Measurements from ENCODE around the gene GRHL1.

Gene GRHL1

DNA sequence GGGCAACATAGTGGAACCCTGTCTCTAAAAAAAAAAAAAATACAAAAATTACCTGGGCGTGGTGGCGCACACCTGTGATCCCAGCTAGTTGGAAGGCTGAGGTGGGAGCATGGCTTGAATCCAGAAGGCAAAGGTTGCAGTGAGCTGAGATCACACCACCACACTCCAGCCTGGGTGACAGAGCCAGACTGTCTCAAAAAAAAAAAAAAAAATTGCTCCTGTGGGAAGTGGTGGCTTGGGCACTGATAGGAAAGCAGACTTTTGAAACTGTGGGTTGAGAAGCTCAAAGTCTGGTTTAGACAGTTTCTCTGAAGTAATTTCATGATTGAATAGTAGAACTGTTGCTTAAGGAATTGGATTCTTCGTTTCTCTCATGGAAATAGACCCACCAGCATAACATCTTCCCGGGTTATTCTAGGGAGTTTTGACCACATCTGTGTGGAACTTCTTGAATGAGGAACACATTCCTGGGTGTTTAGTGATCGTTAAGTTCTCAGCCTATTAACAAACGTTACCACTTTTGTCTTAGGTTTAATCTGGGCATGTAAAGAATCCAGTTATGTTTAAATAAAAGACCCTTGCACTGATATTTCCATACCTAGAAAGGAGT is 33.5 kb downstream of the GRHL1 start:
- Histone ChIP-seq H3K27me3 (replicated peaks; ENCODE audit: insufficient read depth, low read length) (no peaks in the 10 kb centered on the region), H3K4me3 (ENCODE audit: low read length) (no peak overlapping the region), H3K9me3 (replicated peaks; ENCODE audit: insufficient read depth, low read length) (no peaks in the 10 kb centered on the region), H3K27ac (ENCODE audit: low read length) (no peak overlapping the region), H3K9me2 (replicated peaks; ENCODE audit: insufficient read depth, low read length) (no peaks in the 10 kb centered on the region), H3K79me2 (ENCODE audit: low read length) (no peaks in the 10 kb centered on the region), H4K20me1 (ENCODE audit: insufficient read depth, low read length) (no peaks in the 10 kb centered on the region), H3K9ac (ENCODE audit: low read length) (no peak overlapping the region), H2AFZ (ENCODE audit: low read length) (no peak overlapping the region), H3K36me3 (replicated peaks; ENCODE audit: insufficient read depth, low read length) (no peaks in the 10 kb centered on the region), H3K4me1 (ENCODE audit: low read length) (no peaks in the 10 kb centered on the region), H3K4me2 (ENCODE audit: low read depth, low read length) (no peak overlapping the region), H3F3A (ENCODE audit: insufficient read depth, low read length) (no peaks in the 10 kb centered on the region)
- TF ChIP-seq EZH2phosphoT487 (IDR thresholded peaks at IDR 0.05; ENCODE audit: low read length) = no peak
- no peak for TF ChIP-seq EZH2 (optimal IDR thresholded peaks at IDR 0.05; ENCODE audit: low read depth, low read length)
- TF ChIP-seq, protein P1, sequence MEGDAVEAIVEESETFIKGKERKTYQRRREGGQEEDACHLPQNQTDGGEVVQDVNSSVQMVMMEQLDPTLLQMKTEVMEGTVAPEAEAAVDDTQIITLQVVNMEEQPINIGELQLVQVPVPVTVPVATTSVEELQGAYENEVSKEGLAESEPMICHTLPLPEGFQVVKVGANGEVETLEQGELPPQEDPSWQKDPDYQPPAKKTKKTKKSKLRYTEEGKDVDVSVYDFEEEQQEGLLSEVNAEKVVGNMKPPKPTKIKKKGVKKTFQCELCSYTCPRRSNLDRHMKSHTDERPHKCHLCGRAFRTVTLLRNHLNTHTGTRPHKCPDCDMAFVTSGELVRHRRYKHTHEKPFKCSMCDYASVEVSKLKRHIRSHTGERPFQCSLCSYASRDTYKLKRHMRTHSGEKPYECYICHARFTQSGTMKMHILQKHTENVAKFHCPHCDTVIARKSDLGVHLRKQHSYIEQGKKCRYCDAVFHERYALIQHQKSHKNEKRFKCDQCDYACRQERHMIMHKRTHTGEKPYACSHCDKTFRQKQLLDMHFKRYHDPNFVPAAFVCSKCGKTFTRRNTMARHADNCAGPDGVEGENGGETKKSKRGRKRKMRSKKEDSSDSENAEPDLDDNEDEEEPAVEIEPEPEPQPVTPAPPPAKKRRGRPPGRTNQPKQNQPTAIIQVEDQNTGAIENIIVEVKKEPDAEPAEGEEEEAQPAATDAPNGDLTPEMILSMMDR (IDR thresholded peaks at IDR 0.05; ENCODE audit: low read length) = no peak
- DNase-seq = no peak

DNA sequence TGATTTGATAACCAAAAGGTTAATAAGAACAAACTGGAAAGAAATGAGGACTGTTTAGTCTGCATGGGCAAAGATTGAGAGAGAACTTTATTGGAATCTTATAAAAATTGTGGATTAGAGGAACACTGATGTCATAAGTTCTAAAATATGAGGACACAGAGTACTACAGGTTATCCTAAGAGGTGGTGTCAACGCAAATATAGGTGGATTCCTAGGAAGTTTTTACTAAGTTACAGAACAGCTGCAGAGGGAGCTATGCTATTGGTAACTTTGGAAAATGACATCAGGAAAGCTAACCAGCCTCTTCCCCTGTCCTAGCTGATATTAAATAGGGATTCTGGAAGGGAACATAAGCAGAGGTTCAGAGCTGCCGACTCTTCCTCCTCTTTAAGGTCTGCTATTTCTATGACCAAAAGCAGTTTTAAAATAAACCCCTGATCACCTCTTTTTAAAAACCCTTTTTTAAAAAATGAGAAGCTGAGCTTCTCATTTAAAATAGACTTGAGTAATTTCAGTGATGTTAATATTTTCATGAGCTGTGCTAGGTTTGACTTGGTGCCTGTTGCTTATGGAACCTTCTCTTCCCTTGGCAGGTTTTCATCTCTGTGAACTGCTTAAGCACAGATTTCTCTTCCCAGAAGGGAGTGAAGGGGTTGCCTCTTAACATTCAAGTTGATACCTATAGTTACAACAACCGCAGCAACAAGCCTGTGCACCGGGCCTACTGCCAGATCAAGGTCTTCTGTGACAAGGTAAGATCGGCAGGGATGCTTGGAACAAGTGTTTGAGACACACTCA is 34.2 kb downstream of the GRHL1 start:
- Histone ChIP-seq H3K9ac (ENCODE audit: low read length) (no peak overlapping the region), H3K36me3 (replicated peaks; ENCODE audit: insufficient read depth, low read length) (no peaks in the 10 kb centered on the region), H4K20me1 (ENCODE audit: insufficient read depth, low read length) (no peaks in the 10 kb centered on the region), H3K79me2 (ENCODE audit: low read length) (no peaks in the 10 kb centered on the region), H3K4me3 (ENCODE audit: low read length) (no peak overlapping the region), H3K9me2 (replicated peaks; ENCODE audit: insufficient read depth, low read length) (no peaks in the 10 kb centered on the region), H3K4me2 (ENCODE audit: low read depth, low read length) (no peak overlapping the region), H3K4me1 (ENCODE audit: low read length) (no peaks in the 10 kb centered on the region; the same call in 1 of the 2 replicates), H2AFZ (ENCODE audit: low read length) (no peak overlapping the region), H3F3A (ENCODE audit: insufficient read depth, low read length) (no peaks in the 10 kb centered on the region), H3K9me3 (replicated peaks; ENCODE audit: insufficient read depth, low read length) (no peaks in the 10 kb centered on the region), H3K27me3 (replicated peaks; ENCODE audit: insufficient read depth, low read length) (no peaks in the 10 kb centered on the region), H3K27ac (ENCODE audit: low read length) (no peak overlapping the region)
- DNase-seq = no peak
- TF ChIP-seq EZH2phosphoT487 (IDR thresholded peaks at IDR 0.05; ENCODE audit: low read length) (no peak), EZH2 (optimal IDR thresholded peaks at IDR 0.05; ENCODE audit: low read depth, low read length) (no peak)
- TF ChIP-seq, protein P1 (IDR thresholded peaks at IDR 0.05; ENCODE audit: low read length) = no peak

DNA sequence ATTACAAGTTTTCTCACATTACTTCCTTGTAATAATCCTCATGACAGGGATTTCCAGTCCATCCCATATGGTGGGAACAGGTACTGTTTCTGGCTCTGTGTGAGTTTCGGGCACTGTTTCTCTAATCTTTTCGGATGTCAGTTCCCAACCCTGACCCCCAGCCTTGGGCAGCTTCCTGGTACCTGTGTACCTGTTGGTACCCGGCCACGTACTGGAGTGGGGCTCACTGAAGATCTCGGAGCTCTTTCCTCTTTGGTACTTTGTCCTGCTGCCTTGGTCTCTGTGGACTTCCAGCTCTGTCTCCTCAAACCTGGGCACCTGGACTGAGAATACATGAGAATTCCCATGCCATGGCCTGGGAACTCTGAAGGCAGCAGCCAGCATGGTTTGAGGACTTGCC is 36.8 kb downstream of the GRHL1 start:
- no peaks in the 10 kb centered on the region for H4K20me1 ChIP-seq (ENCODE audit: insufficient read depth, low read length)
- H3K79me2 ChIP-seq (ENCODE audit: low read length) = no peaks in the 10 kb centered on the region
- H3K27me3 ChIP-seq (replicated peaks; ENCODE audit: insufficient read depth, low read length) = no peaks in the 10 kb centered on the region
- H2AFZ ChIP-seq (ENCODE audit: low read length) = no peak overlapping the region
- H3F3A ChIP-seq (ENCODE audit: insufficient read depth, low read length) = no peaks in the 10 kb centered on the region
- no peak overlapping the region for H3K4me3 ChIP-seq (ENCODE audit: low read length)
- H3K27ac ChIP-seq (ENCODE audit: low read length) = no peak overlapping the region
- no peaks in the 10 kb centered on the region for H3K9me2 ChIP-seq (replicated peaks; ENCODE audit: insufficient read depth, low read length)
- H3K9me3 ChIP-seq (replicated peaks; ENCODE audit: insufficient read depth, low read length) = no peaks in the 10 kb centered on the region
- DNase-seq = no peak
- TF ChIP-seq EZH2phosphoT487 (IDR thresholded peaks at IDR 0.05; ENCODE audit: low read length) (no peak), EZH2 (optimal IDR thresholded peaks at IDR 0.05; ENCODE audit: low read depth, low read length) (no peak)
- TF ChIP-seq, protein P1 (IDR thresholded peaks at IDR 0.05; ENCODE audit: low read length) = no peak
- H3K4me2 ChIP-seq (ENCODE audit: low read depth, low read length) = no peak overlapping the region
- H3K4me1 ChIP-seq (ENCODE audit: low read length) = no peaks in the 10 kb centered on the region; the same call in 1 of the 2 replicates
- H3K36me3 ChIP-seq (replicated peaks; ENCODE audit: insufficient read depth, low read length) = no peaks in the 10 kb centered on the region
- no peak overlapping the region for H3K9ac ChIP-seq (ENCODE audit: low read length)
